Breast epithelium (tissue), 3 donors: ENCODE measurements around the gene CCDC126.

Experiments
- CTCF ChIP-seq, 3 donors: fragments of 450-650 bp; IDR thresholded peaks; one replicate each; pipeline ENCODE4 v1.5.1; 2016 to 2017; ENCODE audit warnings: antibody characterized with exemption in 3 of 3, mild to moderate bottlenecking in 3 of 3, moderate library complexity in 3 of 3
- POLR2A ChIP-seq: fragments of 450-650 bp; IDR thresholded peaks from one replicate; pipeline ENCODE4 v1.6.1; 2016; ENCODE audit warnings: antibody characterized with exemption, mild to moderate bottlenecking, moderate library complexity
- POLR2AphosphoS5 ChIP-seq, 3 donors: sonication (generic); formaldehyde crosslinking; IDR thresholded peaks; one replicate each; pipeline ENCODE4 v1.6.1; 2017; ENCODE audit warnings: antibody characterized with exemption in 3 of 3

GRCh38 chr7:23691320-23691719, 94.1 kb downstream of the CCDC126 start:
- no peak for TF ChIP-seq CTCF (IDR thresholded peaks at IDR 0.05)
- TF ChIP-seq POLR2A: no peak
- TF ChIP-seq POLR2AphosphoS5 (IDR thresholded peaks at IDR 0.05): no peak
